Hepatocyte (in vitro differentiated cells): Measurements from ENCODE around the gene EDC3. TPM values are rescaled to one million over a fixed set of nuclear protein-coding genes. Genes with fewer than 3 reads are reported as not detected.

Experiments used
- DNase-seq: peaks from one replicate; pipeline ENCODE4 v3.0.0-alpha.2; 2016; ENCODE audit warnings: low spot score
- H2AFZ ChIP-seq: fragments of 200-600 bp; sonication (generic); 2 replicates; pipeline ENCODE4 v1.6.0; 2016; ENCODE audit warnings: antibody characterized with exemption, mild to moderate bottlenecking
- H3K27ac ChIP-seq: fragments of 200-600 bp; sonication (generic); 2 replicates; pipeline ENCODE4 v1.5.1; 2016; ENCODE audit warnings: mild to moderate bottlenecking
- H3K27me3 ChIP-seq: fragments of 200-600 bp; sonication (generic); 2 replicates; pipeline ENCODE4 v1.6.1; 2016
- H3K36me3 ChIP-seq: fragments of 200-600 bp; sonication (generic); replicated peaks from 2 replicates; pipeline ENCODE4 v1.5.1; 2016; ENCODE audit warnings: low read depth; ENCODE audit not compliant: insufficient read depth
- H3K4me1 ChIP-seq: fragments of 200-600 bp; sonication (generic); 2 replicates; pipeline ENCODE4 v1.5.1; 2016; ENCODE audit warnings: mild to moderate bottlenecking, moderate library complexity; ENCODE audit not compliant: insufficient read depth
- H3K4me2 ChIP-seq: fragments of 200-600 bp; sonication (generic); 2 replicates; pipeline ENCODE4 v1.6.0; 2016
- H3K4me3 ChIP-seq: fragments of 200-600 bp; sonication (generic); 2 replicates; pipeline ENCODE4 v1.5.1; 2016; ENCODE audit warnings: mild to moderate bottlenecking
- H3K79me2 ChIP-seq: fragments of 200-600 bp; sonication (generic); 2 replicates; pipeline ENCODE4 v1.6.0; 2017; ENCODE audit warnings: mild to moderate bottlenecking
- H3K9me2 ChIP-seq: fragments of 200-600 bp; sonication (generic); replicated peaks from 2 replicates; pipeline ENCODE4 v1.6.0; 2017; ENCODE audit warnings: mild to moderate bottlenecking; ENCODE audit not compliant: insufficient read depth
- H3K9me3 ChIP-seq: fragments of 200-600 bp; sonication (generic); 2 replicates; pipeline ENCODE4 v1.5.1; 2016; ENCODE audit warnings: low read depth, mild to moderate bottlenecking
- H4K20me1 ChIP-seq: fragments of 200-600 bp; sonication (generic); 2 replicates; pipeline ENCODE4 v1.6.0; 2016; ENCODE audit warnings: mild to moderate bottlenecking; ENCODE audit not compliant: insufficient read depth, poor library complexity, severe bottlenecking
- CTCF ChIP-seq: fragments of 200-600 bp; sonication (generic); IDR thresholded peaks from 2 replicates; pipeline ENCODE4 v1.5.1; 2016; ENCODE audit warnings: antibody characterized with exemption, mild to moderate bottlenecking; ENCODE audit not compliant: poor library complexity
- EZH2 ChIP-seq: fragments of 200-600 bp; sonication (generic); IDR thresholded peaks from 2 replicates; pipeline ENCODE4 v1.6.1; 2016; ENCODE audit warnings: antibody characterized with exemption, mild to moderate bottlenecking, borderline replicate concordance
- EZH2phosphoT487 ChIP-seq: fragments of 200-600 bp; sonication (generic); IDR thresholded peaks from one replicate; pipeline ENCODE4 v1.6.1; 2018; ENCODE audit warnings: antibody characterized with exemption, mild to moderate bottlenecking, low read depth, moderate library complexity; ENCODE audit not compliant: unreplicated experiment, severe bottlenecking
- WGBS: methylation state at CpG from one replicate; pipeline ENCODE4 v1.1.6; 2016; ENCODE audit warnings: low lambda C conversion rate; ENCODE audit errors: missing lambda C conversion rate; 5-methylcytosine and 5-hydroxymethylcytosine counted together
- polyA plus RNA-seq: library from polyadenylated mRNA; unstranded; fragments of >200 nt; fragmentation: Nextera tagmentation; extraction: Ambion mirVana; gene quantifications from 2 replicates; pipeline ENCODE4 v1.2.1, GENCODE V29; 2016
- total RNA-seq: library from RNA; depleted of rRNA; stranded (reverse); fragments of >200 nt; gene quantifications from 2 replicates; pipeline ENCODE4 v1.2.3, GENCODE V29; 2014

EDC3 gene
- total and polyA plus RNA-seq, 2 experiments from 2014 or later, result 11.5 to 31.4 TPM

- H4K20me1 ChIP-seq, result peaks cover 35% of the 10 kb centered on the region
- peaks cover 42% of the 10 kb centered on the region for H3K79me2 ChIP-seq
- peak overlapping the region; percentile 92 for H3K4me3 ChIP-seq
- H3K9me3 ChIP-seq, result no peaks in the 10 kb centered on the region
- peak overlapping the region; percentile 99 for H3K4me2 ChIP-seq
- H3K27ac ChIP-seq, result peak overlapping the region; percentile 99
- no peaks in the 10 kb centered on the region for H3K36me3 ChIP-seq
- no peaks in the 10 kb centered on the region for H3K27me3 ChIP-seq
- no peak for TF ChIP-seq EZH2phosphoT487
- no peak for TF ChIP-seq EZH2
- TF ChIP-seq CTCF, result no peak
- WGBS, result under 1% methylated on average over 58 of the region's 76 CpGs
- H3K4me1 ChIP-seq, result peaks cover 14% of the 10 kb centered on the region
- DNase-seq, result peak; percentile 93
- H3K9me2 ChIP-seq, result no peaks in the 10 kb centered on the region
- peak overlapping the region; percentile 83 for H2AFZ ChIP-seq
These were observed 80.9 kb downstream of the EDC3 start for GRCh38 chr15:74614744-74615507.

- Histone ChIP-seq H2AFZ (peak overlapping the region; percentile 83), H3K27ac (peak overlapping the region; percentile 54), H3K4me1 (peaks cover 14% of the 10 kb centered on the region), H3K79me2 (peaks cover 35% of the 10 kb centered on the region), H3K36me3 (no peaks in the 10 kb centered on the region), H3K9me2 (no peaks in the 10 kb centered on the region), H3K9me3 (no peaks in the 10 kb centered on the region), H4K20me1 (peaks cover 27% of the 10 kb centered on the region), H3K4me2 (peak overlapping the region; percentile 99), H3K4me3 (peak overlapping the region; percentile 92), H3K27me3 (no peaks in the 10 kb centered on the region)
- 47% methylated on average over 30 of the region's 38 CpGs for WGBS
- TF ChIP-seq EZH2, result no peak
- no peak for TF ChIP-seq EZH2phosphoT487
- TF ChIP-seq CTCF, result no peak
- DNase-seq, result no peak
These were observed 81.7 kb downstream of the EDC3 start for GRCh38 chr15:74613953-74614743.

DNA sequence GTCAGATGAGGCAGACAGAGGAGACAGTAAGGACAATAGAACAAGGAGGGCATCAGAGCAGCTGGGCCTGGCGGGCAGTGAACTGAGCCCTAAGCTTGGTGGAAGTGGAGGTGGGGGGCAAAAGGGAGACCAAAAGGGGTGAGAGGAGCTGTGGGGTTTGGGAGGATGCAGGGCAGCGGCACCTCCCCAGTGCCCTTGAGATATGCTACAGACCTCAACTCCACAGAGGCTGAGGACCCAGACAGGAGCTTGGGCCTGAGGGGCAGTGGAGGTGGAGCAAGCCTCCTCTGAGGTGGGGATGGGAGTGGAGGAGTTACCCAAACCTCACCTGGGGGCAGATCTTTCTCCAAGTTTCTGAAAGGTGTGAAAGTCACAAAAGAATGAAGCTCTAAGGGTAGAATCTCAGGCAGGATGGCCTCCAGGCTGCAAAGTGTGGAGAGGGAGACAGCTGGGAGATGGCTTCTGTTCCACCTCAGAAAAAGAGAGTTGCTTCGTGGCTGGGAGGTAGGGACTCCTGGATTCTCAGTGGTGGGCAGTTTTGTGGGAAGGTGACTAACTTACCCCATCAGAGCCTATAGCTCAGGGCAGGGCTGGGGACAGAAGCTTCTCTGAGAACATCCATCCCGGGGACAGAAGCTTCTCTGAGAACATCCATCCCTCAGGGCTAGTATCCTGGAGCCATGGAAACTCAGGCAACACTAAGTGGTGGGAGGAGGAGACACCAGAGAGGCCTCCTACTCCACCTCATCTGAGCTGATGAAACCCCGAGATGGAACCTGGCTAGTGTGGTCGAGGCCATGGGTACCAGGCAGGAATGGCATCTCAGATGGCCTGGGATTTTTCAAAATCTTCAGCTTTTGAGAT is 82.5 kb downstream of the EDC3 start:
- peaks cover 26% of the 10 kb centered on the region for H3K79me2 ChIP-seq
- TF ChIP-seq CTCF (no peak), EZH2phosphoT487 (no peak), EZH2 (no peak)
- H3K4me3 ChIP-seq, result no peak overlapping the region
- H3K4me1 ChIP-seq, result peaks cover 14% of the 10 kb centered on the region
- H4K20me1 ChIP-seq, result peaks cover 19% of the 10 kb centered on the region
- no peaks in the 10 kb centered on the region for H3K9me2 ChIP-seq
- no peaks in the 10 kb centered on the region for H3K36me3 ChIP-seq
- no peaks in the 10 kb centered on the region for H3K9me3 ChIP-seq
- no peak overlapping the region for H3K4me2 ChIP-seq
- DNase-seq, result peak; percentile 25
- no peaks in the 10 kb centered on the region for H3K27me3 ChIP-seq
- 77% methylated on average over 6 of the region's 6 CpGs for WGBS
- no peak overlapping the region for H3K27ac ChIP-seq
- no peak overlapping the region for H2AFZ ChIP-seq
